RWPE2 (cell line): ENCODE data around the gene ABT1.
"Not testable (repeated sequence)": the region's sequence is repeated elsewhere in the genome, so short reads cannot be mapped to it uniquely, and the experiment has no call there.

ENCODE experiments used
- ATAC-seq: fragments of 200-7000 bp; cut with Tn5 transposase; 3 replicates; pipeline ENCODE4 v1.9.1; 2021; ENCODE audit warnings: low read depth
- DNase-seq: peaks from one replicate; pipeline ENCODE4 v3.0.0-alpha.2; 2020; ENCODE audit warnings: low spot score
- H3K27ac ChIP-seq: fragments of 450-650 bp; 2 replicates; pipeline ENCODE4 v1.5.1; 2017; ENCODE audit warnings: mild to moderate bottlenecking; ENCODE audit not compliant: poor library complexity, severe bottlenecking
- H3K27me3 ChIP-seq: fragments of 250-450 bp; sonication (Bioruptor Pico); 2 replicates; pipeline ENCODE4 v1.5.1; 2021; ENCODE audit warnings: mild to moderate bottlenecking, moderate library complexity; ENCODE audit not compliant: insufficient read depth, poor library complexity, severe bottlenecking
- H3K36me3 ChIP-seq: fragments of 250-450 bp; sonication (Bioruptor Pico); 2 replicates; pipeline ENCODE4 v1.5.1; 2020; ENCODE audit warnings: low read depth, mild to moderate bottlenecking, moderate library complexity
- H3K4me1 ChIP-seq: fragments of 250-450 bp; sonication (Bioruptor Pico); 2 replicates; pipeline ENCODE4 v1.5.1; 2021; ENCODE audit warnings: mild to moderate bottlenecking, moderate library complexity; ENCODE audit not compliant: insufficient read depth, poor library complexity, severe bottlenecking
- H3K4me3 ChIP-seq: fragments of 250-450 bp; sonication (Bioruptor Pico); 2 replicates; pipeline ENCODE4 v1.5.1; 2021; ENCODE audit warnings: mild to moderate bottlenecking, moderate library complexity; ENCODE audit not compliant: severe bottlenecking
- H3K9me3 ChIP-seq: fragments of 250-450 bp; sonication (Bioruptor Pico); 2 replicates; pipeline ENCODE4 v1.5.1; 2021; ENCODE audit warnings: mild to moderate bottlenecking, moderate library complexity; ENCODE audit not compliant: severe bottlenecking
- TF ChIP-seq, protein P1 (sequence below): fragments of 450-650 bp; IDR thresholded peaks from one replicate; pipeline ENCODE4 v1.5.1; 2017; ENCODE audit warnings: mild to moderate bottlenecking, moderate library complexity; ENCODE audit not compliant: poor library complexity, severe bottlenecking

The ABT1 gene

GRCh38 chr6:26596579-26597388 lies at the start of gene ABT1:
Gene ABT1 (plus strand): TSS chr6:26596953. CDS start chr6:26596983, 30 bp downstream.
- Histone ChIP-seq H3K9me3 (no peaks in the 10 kb centered on the region), H3K27me3 (no peaks in the 10 kb centered on the region), H3K27ac (peak within 1 kb of the TSS; percentile 74), H3K36me3 (peaks cover 15% of the 10 kb centered on the region), H3K4me3 (peak within 1 kb of the TSS; percentile 87), H3K4me1 (no peaks in the 10 kb centered on the region)
- DNase-seq = peak; percentile 96
- peak; percentile 80 for ATAC-seq
- TF ChIP-seq, protein P1, sequence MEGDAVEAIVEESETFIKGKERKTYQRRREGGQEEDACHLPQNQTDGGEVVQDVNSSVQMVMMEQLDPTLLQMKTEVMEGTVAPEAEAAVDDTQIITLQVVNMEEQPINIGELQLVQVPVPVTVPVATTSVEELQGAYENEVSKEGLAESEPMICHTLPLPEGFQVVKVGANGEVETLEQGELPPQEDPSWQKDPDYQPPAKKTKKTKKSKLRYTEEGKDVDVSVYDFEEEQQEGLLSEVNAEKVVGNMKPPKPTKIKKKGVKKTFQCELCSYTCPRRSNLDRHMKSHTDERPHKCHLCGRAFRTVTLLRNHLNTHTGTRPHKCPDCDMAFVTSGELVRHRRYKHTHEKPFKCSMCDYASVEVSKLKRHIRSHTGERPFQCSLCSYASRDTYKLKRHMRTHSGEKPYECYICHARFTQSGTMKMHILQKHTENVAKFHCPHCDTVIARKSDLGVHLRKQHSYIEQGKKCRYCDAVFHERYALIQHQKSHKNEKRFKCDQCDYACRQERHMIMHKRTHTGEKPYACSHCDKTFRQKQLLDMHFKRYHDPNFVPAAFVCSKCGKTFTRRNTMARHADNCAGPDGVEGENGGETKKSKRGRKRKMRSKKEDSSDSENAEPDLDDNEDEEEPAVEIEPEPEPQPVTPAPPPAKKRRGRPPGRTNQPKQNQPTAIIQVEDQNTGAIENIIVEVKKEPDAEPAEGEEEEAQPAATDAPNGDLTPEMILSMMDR = no peak

GRCh38 chr6:26547363-26547762 lies 49.4 kb upstream of the ABT1 start:
- H3K36me3 ChIP-seq = peaks cover 27% of the 10 kb centered on the region
- H3K27me3 ChIP-seq, ATAC-seq, H3K4me3 ChIP-seq, H3K4me1 ChIP-seq, H3K9me3 ChIP-seq, DNase-seq, H3K27ac ChIP-seq: not testable (repeated sequence)

- TF ChIP-seq, protein P1 = no peak
- no peak overlapping the region for H3K27ac ChIP-seq
- no peaks in the 10 kb centered on the region for H3K27me3 ChIP-seq
- no peaks in the 10 kb centered on the region for H3K9me3 ChIP-seq
- H3K36me3 ChIP-seq = peaks cover 6% of the 10 kb centered on the region
- DNase-seq (no peak), ATAC-seq (peak; percentile 53)
- H3K4me1 ChIP-seq = no peaks in the 10 kb centered on the region
- H3K4me3 ChIP-seq = peak overlapping the region; percentile 32
Measured at GRCh38 chr6:26550250-26550993, 46.3 kb upstream of the ABT1 start.

DNA sequence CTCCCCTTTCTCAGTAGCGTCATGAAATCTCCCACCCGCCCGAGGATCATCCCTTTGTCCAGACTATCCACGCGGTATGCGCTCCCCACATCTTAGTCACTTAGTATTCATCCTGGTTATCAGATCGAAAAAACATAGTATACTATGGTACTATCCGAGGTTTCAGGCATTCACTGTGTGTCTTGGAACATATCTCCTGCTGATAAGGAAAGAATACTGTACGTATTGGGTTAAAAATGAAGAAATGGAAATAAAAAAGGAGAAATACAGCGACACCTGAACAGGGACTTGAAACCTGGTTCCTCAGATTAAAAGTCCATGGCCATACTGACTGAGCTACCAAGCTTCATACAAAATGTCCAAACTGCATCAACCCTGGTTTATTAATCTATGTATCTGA lies 44.5 kb upstream of the ABT1 start:
- TF ChIP-seq, protein P1 = no peak
- H3K27ac ChIP-seq = no peak overlapping the region
- DNase-seq = no peak

DNA sequence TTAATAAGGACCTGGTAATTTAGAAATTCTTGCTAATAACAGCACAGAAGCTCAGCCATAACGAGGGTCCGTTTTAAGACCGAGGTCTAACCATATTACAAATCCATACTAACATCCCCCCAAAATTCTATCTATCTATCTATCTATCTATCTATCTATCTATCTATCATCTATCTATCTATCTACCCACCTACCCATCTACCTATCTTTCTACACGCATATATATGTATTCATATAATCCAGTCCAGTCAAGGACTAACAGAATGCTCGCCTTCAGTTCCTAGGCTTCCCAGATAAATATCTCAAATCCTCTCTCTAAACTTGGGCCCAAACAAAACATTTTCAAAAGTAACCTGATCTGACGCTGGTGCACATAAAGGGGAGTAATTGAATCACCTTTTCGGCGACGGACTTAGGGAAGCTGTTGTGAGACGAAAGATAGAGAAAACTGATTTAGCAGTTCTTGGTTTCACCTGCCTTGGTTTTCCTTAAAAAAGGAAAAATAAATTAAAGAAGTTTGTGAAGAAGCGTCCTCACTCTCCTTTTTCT lies 44.0 kb upstream of the ABT1 start:
- no peak for DNase-seq
- peak overlapping the region; percentile 35 for H3K4me3 ChIP-seq
- H3K9me3 ChIP-seq = no peaks in the 10 kb centered on the region
- no peaks in the 10 kb centered on the region for H3K4me1 ChIP-seq
- H3K27me3 ChIP-seq = no peaks in the 10 kb centered on the region
- no peaks in the 10 kb centered on the region for H3K36me3 ChIP-seq
- no peak for ATAC-seq
- no peak overlapping the region for H3K27ac ChIP-seq
- TF ChIP-seq, protein P1 = no peak

More for the DNA sequence above, 44.5 kb upstream of the ABT1 start:
- Histone ChIP-seq H3K27me3 (no peaks in the 10 kb centered on the region), H3K4me3 (no peak overlapping the region), H3K9me3 (no peaks in the 10 kb centered on the region), H3K36me3 (no peaks in the 10 kb centered on the region), H3K4me1 (no peaks in the 10 kb centered on the region)
- no peak for ATAC-seq
